Spinal cord (tissue), 10 donors: ENCODE measurements around the gene TMEM238. TPM values are rescaled to one million over a fixed set of nuclear protein-coding genes. Genes with fewer than 3 reads are reported as not detected.
A peak's percentile ranks its signal among the peaks of the same experiment; 100 is the strongest.

Experiments used
- DNase-seq, 6 donors: peaks; one replicate each; pipeline versions ENCODE4 v3.0.0 to v3.0.0-alpha.2; 2013 to 2015; ENCODE audit warnings: low spot score in 6 of 6, low read depth in 4 of 6
- H3K27ac ChIP-seq: one replicate; pipeline ENCODE4 v1.5.1; 2013; ENCODE audit warnings: low read depth, low read length, control low read depth
- H3K27me3 ChIP-seq: one replicate; pipeline ENCODE4 v1.6.1; 2013; ENCODE audit warnings: low read length; ENCODE audit not compliant: control insufficient read depth, insufficient read depth
- H3K36me3 ChIP-seq: one replicate; pipeline ENCODE4 v1.6.1; 2013; ENCODE audit warnings: low read length; ENCODE audit not compliant: control insufficient read depth, insufficient read depth
- H3K4me1 ChIP-seq: one replicate; pipeline ENCODE4 v1.6.1; 2013; ENCODE audit warnings: low read length; ENCODE audit not compliant: control insufficient read depth, insufficient read depth
- H3K4me3 ChIP-seq: one replicate; pipeline ENCODE4 v1.5.1; 2013; ENCODE audit warnings: low read depth, low read length, control low read depth
- H3K9me3 ChIP-seq: one replicate; pipeline ENCODE4 v1.6.1; 2013; ENCODE audit warnings: low read length; ENCODE audit not compliant: control insufficient read depth, insufficient read depth
- WGBS: methylation state at CpG from one replicate; pipeline ENCODE4 v1.1.5; 2013; ENCODE audit warnings: missing lambda C conversion rate; ENCODE audit not compliant: insufficient coverage; 5-methylcytosine and 5-hydroxymethylcytosine counted together
- polyA plus RNA-seq, 2 donors: library from polyadenylated mRNA; unstranded; fragments of 120-200 nt; gene quantifications; one replicate each; pipeline ENCODE4 v1.2.1, GENCODE V29; 2013; ENCODE audit not compliant: insufficient read length in 2 of 2
- total RNA-seq, 2 donors: library from RNA; depleted of rRNA in 1 of 2; stranded (reverse); fragments of 120-200 nt in 1 of 2; fragments of >200 nt in 1 of 2; gene quantifications; one replicate each; pipeline versions ENCODE4 v1.2.3 to v1.2.4, GENCODE V29; 2013 to 2014
- donor health status: healthy.

TMEM238 gene
- total and polyA plus RNA-seq, 4 donors = 0.55 to 0.86 (median 0.69) TPM; not detected in 1

- Histone ChIP-seq H3K27me3 (peaks cover 6% of the 10 kb centered on the region), H3K4me3 (no peak overlapping the region), H3K36me3 (peaks cover 12% of the 10 kb centered on the region), H3K4me1 (peaks cover 38% of the 10 kb centered on the region), H3K27ac (no peak overlapping the region), H3K9me3 (no peaks in the 10 kb centered on the region)
- no peak for DNase-seq
- WGBS = no CpG with 5 or more reads among the region's 3 CpGs
Observed at GRCh38 chr19:55382522-55383054, 1.5 kb downstream of the TMEM238 start.

GRCh38 chr19:55382013-55382412 is 2.1 kb downstream of the TMEM238 start:
- no peak overlapping the region for H3K4me3 ChIP-seq
- no peak overlapping the region for H3K27ac ChIP-seq
- DNase-seq = no peak
- 96% methylated on average over 5 of the region's 5 CpGs for WGBS
- peaks cover 37% of the 10 kb centered on the region for H3K4me1 ChIP-seq
- no peaks in the 10 kb centered on the region for H3K9me3 ChIP-seq
- H3K36me3 ChIP-seq = peaks cover 7% of the 10 kb centered on the region
- H3K27me3 ChIP-seq = peaks cover 11% of the 10 kb centered on the region

- no peaks in the 10 kb centered on the region for H3K36me3 ChIP-seq
- H3K4me1 ChIP-seq = peaks cover 31% of the 10 kb centered on the region
- H3K27me3 ChIP-seq = peaks cover 30% of the 10 kb centered on the region
- H3K9me3 ChIP-seq = no peaks in the 10 kb centered on the region
- 20% methylated on average over 1 of the region's 11 CpGs for WGBS
- H3K4me3 ChIP-seq = no peak overlapping the region
- DNase-seq = no peak
- H3K27ac ChIP-seq = no peak overlapping the region
Observed at GRCh38 chr19:55379174-55379573, 4.9 kb downstream of the TMEM238 start.

GRCh38 chr19:55377356-55378131 is 6.5 kb downstream of the TMEM238 start:
- Histone ChIP-seq H3K4me3 (no peak overlapping the region), H3K4me1 (peaks cover 29% of the 10 kb centered on the region)
- DNase-seq = peak in 1 of 6 donors; percentile 37

GRCh38 chr19:55376241-55376933 is 7.7 kb downstream of the TMEM238 start, which contains the start of gene TMEM190:
TSS of gene TMEM190 (plus strand) at chr19:55376826. CDS start at chr19:55376854, 28 bp downstream.
- H3K36me3 ChIP-seq = no peaks in the 10 kb centered on the region
- DNase-seq = no peak
- H3K4me3 ChIP-seq = no peak within 1 kb of the TSS
- H3K27me3 ChIP-seq = peaks cover 55% of the 10 kb centered on the region
- no peak within 1 kb of the TSS for H3K27ac ChIP-seq
- WGBS = 38% methylated on average over 15 of the region's 21 CpGs
- H3K4me1 ChIP-seq = peaks cover 29% of the 10 kb centered on the region
- no peaks in the 10 kb centered on the region for H3K9me3 ChIP-seq

More at GRCh38 chr19:55377356-55378131, 6.5 kb downstream of the TMEM238 start:
- Histone ChIP-seq H3K27ac (no peak overlapping the region), H3K36me3 (no peaks in the 10 kb centered on the region), H3K27me3 (peaks cover 44% of the 10 kb centered on the region), H3K9me3 (no peaks in the 10 kb centered on the region)
- 11% methylated on average over 43 of the region's 43 CpGs for WGBS

GRCh38 chr19:55373993-55374757 is 9.9 kb downstream of the TMEM238 start:
- no peaks in the 10 kb centered on the region for H3K36me3 ChIP-seq
- H3K4me3 ChIP-seq = no peak overlapping the region
- peaks cover 75% of the 10 kb centered on the region for H3K27me3 ChIP-seq
- H3K27ac ChIP-seq = no peak overlapping the region
- no peaks in the 10 kb centered on the region for H3K9me3 ChIP-seq
- DNase-seq = no peak
- peaks cover 42% of the 10 kb centered on the region for H3K4me1 ChIP-seq
- 11% methylated on average over 23 of the region's 31 CpGs for WGBS

- 52% methylated on average over 8 of the region's 9 CpGs for WGBS
- DNase-seq = no peak
- peaks cover 49% of the 10 kb centered on the region for H3K4me1 ChIP-seq
- no peak overlapping the region for H3K4me3 ChIP-seq
- peaks cover 82% of the 10 kb centered on the region for H3K27me3 ChIP-seq
- H3K36me3 ChIP-seq = no peaks in the 10 kb centered on the region
- no peak overlapping the region for H3K27ac ChIP-seq
- no peaks in the 10 kb centered on the region for H3K9me3 ChIP-seq
Observed at GRCh38 chr19:55373306-55373992, 10.6 kb downstream of the TMEM238 start.

GRCh38 chr19:55372316-55373081 is 11.6 kb downstream of the TMEM238 start:
- DNase-seq = no peak
- H3K27ac ChIP-seq = no peak overlapping the region
- H3K36me3 ChIP-seq = no peaks in the 10 kb centered on the region
- H3K9me3 ChIP-seq = no peaks in the 10 kb centered on the region
- H3K4me1 ChIP-seq = peaks cover 46% of the 10 kb centered on the region
- 40% methylated on average over 21 of the region's 24 CpGs for WGBS
- no peak overlapping the region for H3K4me3 ChIP-seq
- peaks cover 84% of the 10 kb centered on the region for H3K27me3 ChIP-seq
